EH (cell line): ENCODE results near the gene PROKR2.

Experiments used
- DNase-seq: peaks from one replicate; pipeline ENCODE4 v3.0.0-alpha.2; 2015; ENCODE audit warnings: low read depth

The PROKR2 gene

GRCh38 chr20:5316188-5317158 is at the start of gene PROKR2:
Gene PROKR2 (minus strand): TSS chr20:5316954. CDS start chr20:5314369, 2,585 bp downstream.
- DNase-seq: no peak

GRCh38 chr20:5364997-5365597 is 48.3 kb upstream of the PROKR2 start:
- DNase-seq: peak; percentile 59

GRCh38 chr20:5364136-5364821 is 47.5 kb upstream of the PROKR2 start:
- DNase-seq: no peak

- no peak for DNase-seq
These were observed 46.0 kb upstream of the PROKR2 start for GRCh38 chr20:5362771-5363170.

- no peak for DNase-seq
These were observed 44.4 kb upstream of the PROKR2 start for GRCh38 chr20:5361176-5361575.

- DNase-seq: no peak
These were observed 41.2 kb upstream of the PROKR2 start for GRCh38 chr20:5357946-5358345.

GRCh38 chr20:5356941-5357340 is 40.2 kb upstream of the PROKR2 start:
- DNase-seq: peak; percentile 16

- DNase-seq: peak; percentile 11
These were observed 38.1 kb upstream of the PROKR2 start for GRCh38 chr20:5354901-5355300.

GRCh38 chr20:5353624-5354496 is 37.1 kb upstream of the PROKR2 start:
- peak; percentile 73 for DNase-seq

GRCh38 chr20:5349448-5349847 is 32.7 kb upstream of the PROKR2 start:
- DNase-seq: peak; percentile 28

- no peak for DNase-seq
These were observed 25.3 kb upstream of the PROKR2 start for GRCh38 chr20:5342021-5342420.

GRCh38 chr20:5331340-5331739 is 14.6 kb upstream of the PROKR2 start:
- DNase-seq: no peak

GRCh38 chr20:5328268-5328667 is 11.5 kb upstream of the PROKR2 start:
- DNase-seq: peak; percentile 55

GRCh38 chr20:5327356-5327755 is 10.6 kb upstream of the PROKR2 start:
- no peak for DNase-seq

- DNase-seq: no peak
These were observed 957 bp downstream of the PROKR2 start for GRCh38 chr20:5315807-5316187.

GRCh38 chr20:5313916-5314315 is 2.8 kb downstream of the PROKR2 start:
- no peak for DNase-seq

- DNase-seq: no peak
These were observed 4.2 kb downstream of the PROKR2 start for GRCh38 chr20:5312518-5312917.

GRCh38 chr20:5309971-5310370 is 6.8 kb downstream of the PROKR2 start:
- no peak for DNase-seq

GRCh38 chr20:5298811-5299210 is 17.9 kb downstream of the PROKR2 start:
- no peak for DNase-seq

- DNase-seq: peak; percentile 11
These were observed 19.3 kb downstream of the PROKR2 start for GRCh38 chr20:5297280-5298004.

GRCh38 chr20:5290596-5290995 is 26.2 kb downstream of the PROKR2 start:
- no peak for DNase-seq
